HG02588 (cell line): Measurements from ENCODE around the gene CASTOR1.

Experiments used
- ATAC-seq: cut with Tn5 transposase; IDR thresholded peaks from one replicate; pipeline ENCODE4 v1.9.1; 2021; ENCODE audit warnings: mild to moderate bottlenecking, moderate library complexity; ENCODE audit not compliant: unreplicated experiment

CASTOR1 gene

GRCh38 chr22:30247561-30247960 is 41.7 kb downstream of the CASTOR1 start:
- ATAC-seq = no peak

- ATAC-seq = no peak
Observed at GRCh38 chr22:30246814-30247376, 42.4 kb downstream of the CASTOR1 start.

- ATAC-seq = no peak
Observed at GRCh38 chr22:30245985-30246813, 43.1 kb downstream of the CASTOR1 start, which contains the start of gene LIF. TSS of gene LIF (minus strand) at chr22:30246759. CDS start at chr22:30246695, 64 bp downstream.

GRCh38 chr22:30245181-30245984 is 43.9 kb downstream of the CASTOR1 start:
- ATAC-seq = no peak

- no peak for ATAC-seq
Observed at GRCh38 chr22:30244641-30245040, 44.7 kb downstream of the CASTOR1 start.

- ATAC-seq = no peak
Observed at GRCh38 chr22:30244066-30244465, 45.2 kb downstream of the CASTOR1 start.

GRCh38 chr22:30243661-30244060 is 45.6 kb downstream of the CASTOR1 start:
- no peak for ATAC-seq

GRCh38 chr22:30241576-30242371 is 47.5 kb downstream of the CASTOR1 start:
- no peak for ATAC-seq

GRCh38 chr22:30240541-30241417 is 48.5 kb downstream of the CASTOR1 start:
- no peak for ATAC-seq

GRCh38 chr22:30239488-30240405 is 49.6 kb downstream of the CASTOR1 start:
- no peak for ATAC-seq

GRCh38 chr22:30238661-30239487 is 50.4 kb downstream of the CASTOR1 start:
- ATAC-seq = no peak

GRCh38 chr22:30238136-30238535 is 51.2 kb downstream of the CASTOR1 start:
- ATAC-seq = no peak

- ATAC-seq = no peak
Observed at GRCh38 chr22:30236875-30237274, 52.4 kb downstream of the CASTOR1 start.

GRCh38 chr22:30235687-30236170 is 53.6 kb downstream of the CASTOR1 start:
- no peak for ATAC-seq
